Effector memory CD8-positive, alpha-beta T cell (primary cell): ENCODE results near the gene PCIF1.
A peak's percentile ranks its signal among the peaks of the same experiment; 100 is the strongest.

Source experiments
- ATAC-seq: fragments of 150-1000 bp; cut with Tn5 transposase; replicated peaks from 2 replicates; pipeline ENCODE4 v1.10.0; 2021; ENCODE audit warnings: mild to moderate bottlenecking, moderate library complexity
- DNase-seq, 3 experiments: peaks; one replicate each; pipeline ENCODE4 v3.0.0; 2021
- H3K27ac Mint-ChIP-seq, 2 donors: one replicate each; pipeline ENCODE4 v1.8.0; 2022; ENCODE audit warnings: mild to moderate bottlenecking in 2 of 2, mixed read lengths in 2 of 2, moderate library complexity in 2 of 2
- H3K27me3 Mint-ChIP-seq, 2 donors: one replicate each; pipeline ENCODE4 v1.8.0; 2022; ENCODE audit warnings: mixed read lengths in 2 of 2
- H3K36me3 Mint-ChIP-seq: one replicate; pipeline ENCODE4 v1.8.0; 2022; ENCODE audit warnings: mild to moderate bottlenecking, moderate library complexity, mixed read lengths; ENCODE audit not compliant: insufficient read depth
- H3K4me1 Mint-ChIP-seq, 2 donors: one replicate each; pipeline ENCODE4 v1.8.0; 2022; ENCODE audit warnings: low read depth in 2 of 2, mixed read lengths in 2 of 2
- H3K4me3 Mint-ChIP-seq, 2 donors: one replicate each; pipeline ENCODE4 v1.8.0; 2022; ENCODE audit warnings: mild to moderate bottlenecking in 2 of 2, mixed read lengths in 2 of 2, moderate library complexity in 2 of 2
- H3K9me3 Mint-ChIP-seq, 2 donors: one replicate each; pipeline ENCODE4 v1.8.0; 2022; ENCODE audit warnings: mixed read lengths in 2 of 2

Gene PCIF1

GRCh38 chr20:45909817-45910669 is 24.4 kb upstream of the PCIF1 start:
- H3K27me3 Mint-ChIP-seq: peaks cover 0 to under 1% of the 10 kb centered on the region in 2 donors
- H3K4me3 Mint-ChIP-seq: peak overlapping the region; percentile 68 to 85
- peak overlapping the region; percentile 33 to 50 for H3K27ac Mint-ChIP-seq
- H3K4me1 Mint-ChIP-seq: peaks cover 11 to 16% of the 10 kb centered on the region in 2 donors
- ATAC-seq (no peak), DNase-seq (no peak)
- no peaks in the 10 kb centered on the region for H3K9me3 Mint-ChIP-seq
- H3K36me3 Mint-ChIP-seq: peaks cover 6% of the 10 kb centered on the region

DNA sequence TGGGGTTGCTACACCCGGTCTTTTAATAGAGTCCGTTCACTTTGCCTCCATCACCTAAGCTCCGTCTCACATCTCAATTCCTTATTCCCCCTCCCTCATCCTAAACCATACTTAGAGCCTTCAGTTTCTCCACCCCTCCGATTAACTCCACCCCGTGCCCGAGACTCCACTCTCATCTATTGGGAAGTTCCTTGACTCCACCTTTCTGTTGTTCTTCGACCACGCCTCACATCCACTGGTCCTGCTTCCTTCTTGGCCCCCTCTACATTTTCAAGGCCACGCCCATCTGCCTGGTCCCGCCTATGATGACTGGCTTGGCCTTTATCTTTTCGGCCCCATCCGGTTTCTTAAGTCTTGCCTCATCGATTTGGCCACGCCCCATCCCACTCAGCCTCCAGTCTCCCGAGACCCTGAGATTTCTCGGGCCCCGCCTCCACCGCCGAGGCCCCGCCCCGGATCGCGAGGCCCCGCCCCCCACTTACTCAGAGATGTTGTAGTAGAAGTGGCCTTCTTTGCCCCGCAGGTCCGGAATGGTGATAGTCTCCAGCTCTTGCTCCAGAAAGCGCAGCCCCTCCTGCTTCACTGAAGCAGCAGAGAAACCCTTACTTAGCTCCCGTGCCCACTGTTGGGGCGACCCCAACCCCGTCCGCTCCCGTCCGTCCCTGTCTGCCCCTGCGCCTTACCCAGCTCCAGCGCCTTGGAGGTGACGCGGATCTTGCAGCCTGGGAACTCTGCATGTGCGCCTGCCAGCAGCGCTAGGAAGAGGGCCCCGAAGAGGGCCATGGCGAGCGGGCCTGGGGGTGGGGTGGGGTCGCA is 23.6 kb upstream of the PCIF1 start:
- ATAC-seq (peak; percentile 84), DNase-seq (peak; percentile 87 to 92 (median 88))
- peak overlapping the region; percentile 33 to 50 for H3K27ac Mint-ChIP-seq
- peaks cover 11 to 16% of the 10 kb centered on the region in 2 donors for H3K4me1 Mint-ChIP-seq
- peaks cover 6% of the 10 kb centered on the region for H3K36me3 Mint-ChIP-seq
- no peaks in the 10 kb centered on the region for H3K9me3 Mint-ChIP-seq
- peaks cover 0 to 9% of the 10 kb centered on the region in 2 donors for H3K27me3 Mint-ChIP-seq
- peak overlapping the region; percentile 68 to 85 for H3K4me3 Mint-ChIP-seq

DNA sequence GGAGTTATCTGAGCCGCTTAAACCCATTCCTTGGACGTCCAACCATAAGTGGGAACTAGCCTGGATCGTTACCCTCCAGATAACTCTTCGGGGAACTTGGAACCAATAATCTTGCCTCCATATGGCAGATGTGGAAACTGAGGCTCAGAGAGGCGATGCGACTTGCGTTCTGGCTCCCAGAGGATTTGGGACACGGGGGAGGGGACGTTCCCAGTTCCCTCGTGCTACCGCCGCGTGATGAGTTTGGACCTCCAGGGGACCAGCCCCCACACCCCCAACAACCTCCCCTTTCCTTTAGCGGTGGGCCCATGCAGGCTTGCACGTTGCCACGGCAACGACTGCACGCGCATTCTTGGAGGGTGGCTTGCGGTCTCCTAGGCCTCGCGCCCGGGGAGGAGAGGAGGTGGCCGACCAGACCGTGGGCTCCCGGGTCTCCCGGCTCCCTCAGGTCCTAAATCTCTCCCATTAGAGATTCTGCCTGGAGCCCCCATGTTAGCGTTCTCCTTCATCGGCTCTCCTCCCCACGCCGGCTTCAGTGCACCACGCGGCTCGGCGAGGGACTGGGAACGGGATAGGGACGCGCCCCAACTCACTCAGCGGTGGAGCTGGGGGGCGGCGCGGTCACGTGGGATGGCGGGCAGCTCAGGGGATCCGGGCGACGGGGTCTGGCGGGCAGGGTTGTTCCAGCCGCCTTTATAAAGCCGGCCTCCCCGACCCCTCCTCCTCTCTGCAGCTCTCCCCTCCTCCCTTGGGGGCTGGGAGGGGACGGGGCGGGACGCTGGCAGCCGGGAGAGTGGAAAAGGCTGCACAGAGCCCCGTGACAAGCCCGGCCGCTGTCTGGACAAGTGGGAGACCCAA is 22.8 kb upstream of the PCIF1 start, which contains the start of gene PLTP:
TSS of gene PLTP (minus strand) at position 670 of the 858 bp plus-strand sequence. CDS start 703 bp downstream, outside the sequence.
- peak within 1 kb of the TSS; percentile 68 to 85 for H3K4me3 Mint-ChIP-seq
- peaks cover 0 to 18% of the 10 kb centered on the region in 2 donors for H3K27me3 Mint-ChIP-seq
- peak within 1 kb of the TSS; percentile 41 to 50 for H3K27ac Mint-ChIP-seq
- ATAC-seq: peak; percentile 47
- peaks cover 6% of the 10 kb centered on the region for H3K36me3 Mint-ChIP-seq
- no peaks in the 10 kb centered on the region for H3K9me3 Mint-ChIP-seq
- H3K4me1 Mint-ChIP-seq: peaks cover 11 to 16% of the 10 kb centered on the region in 2 donors
- peak; percentile 35 to 39 (median 38) for DNase-seq

- ATAC-seq (no peak), DNase-seq (no peak)
- H3K27ac Mint-ChIP-seq: peak overlapping the region in 1 of 2 donors; percentile 41
- peaks cover 11 to 16% of the 10 kb centered on the region in 2 donors for H3K4me1 Mint-ChIP-seq
- H3K9me3 Mint-ChIP-seq: no peaks in the 10 kb centered on the region
- peak overlapping the region; percentile 68 to 85 for H3K4me3 Mint-ChIP-seq
- H3K36me3 Mint-ChIP-seq: peaks cover 6% of the 10 kb centered on the region
- H3K27me3 Mint-ChIP-seq: peaks cover 0 to 21% of the 10 kb centered on the region in 2 donors
Measured at GRCh38 chr20:45912344-45912682, 22.2 kb upstream of the PCIF1 start.

DNA sequence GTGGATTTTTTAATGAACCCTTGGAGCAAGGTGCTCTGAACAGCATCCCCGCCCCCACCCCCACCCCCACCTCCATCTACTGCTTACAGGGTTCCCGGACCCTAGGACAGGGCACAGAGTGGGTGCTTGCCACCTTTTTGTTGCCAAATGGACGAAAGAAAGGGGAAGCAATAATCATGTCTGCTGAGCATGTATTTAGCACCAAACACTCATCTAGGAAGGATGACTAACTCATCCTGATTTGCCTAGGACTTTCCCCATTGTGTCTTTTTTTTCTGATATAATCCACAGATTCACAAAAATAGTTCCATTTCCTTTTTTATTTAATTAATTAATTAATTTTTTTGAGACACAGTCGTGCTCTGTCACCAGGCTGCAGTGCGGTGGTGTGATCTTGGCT is 21.4 kb upstream of the PCIF1 start:
- ATAC-seq (no peak), DNase-seq (no peak)
- H3K4me1 Mint-ChIP-seq: peaks cover 11 to 16% of the 10 kb centered on the region in 2 donors
- no peak overlapping the region for H3K27ac Mint-ChIP-seq
- peaks cover 6% of the 10 kb centered on the region for H3K36me3 Mint-ChIP-seq
- H3K9me3 Mint-ChIP-seq: no peaks in the 10 kb centered on the region
- H3K4me3 Mint-ChIP-seq: no peak overlapping the region
- peaks cover 6 to 29% of the 10 kb centered on the region in 2 donors for H3K27me3 Mint-ChIP-seq

DNA sequence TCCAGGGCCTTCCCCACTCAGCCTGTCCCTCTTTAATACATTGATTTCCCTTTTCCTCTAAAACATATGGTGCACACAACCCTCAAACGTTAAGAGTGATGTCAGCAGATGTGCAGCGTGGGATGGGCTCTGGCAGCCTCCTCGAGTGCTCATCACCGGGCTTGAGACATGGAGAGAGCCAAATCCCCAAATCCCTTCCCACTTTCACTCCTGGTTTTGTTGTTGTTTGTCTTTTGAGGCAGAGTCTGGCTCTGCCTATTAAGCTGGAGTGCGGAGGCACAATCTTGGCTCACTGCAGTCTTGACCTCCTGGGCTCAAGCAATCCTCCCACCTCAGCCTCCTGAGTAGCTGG is 16.7 kb upstream of the PCIF1 start:
- H3K4me1 Mint-ChIP-seq: no peaks in the 10 kb centered on the region
- no peak overlapping the region for H3K27ac Mint-ChIP-seq
- DNase-seq (no peak), ATAC-seq (no peak)
- no peak overlapping the region for H3K4me3 Mint-ChIP-seq
- no peaks in the 10 kb centered on the region for H3K9me3 Mint-ChIP-seq
- H3K27me3 Mint-ChIP-seq: peaks cover 29 to 70% of the 10 kb centered on the region in 2 donors
- no peaks in the 10 kb centered on the region for H3K36me3 Mint-ChIP-seq

DNA sequence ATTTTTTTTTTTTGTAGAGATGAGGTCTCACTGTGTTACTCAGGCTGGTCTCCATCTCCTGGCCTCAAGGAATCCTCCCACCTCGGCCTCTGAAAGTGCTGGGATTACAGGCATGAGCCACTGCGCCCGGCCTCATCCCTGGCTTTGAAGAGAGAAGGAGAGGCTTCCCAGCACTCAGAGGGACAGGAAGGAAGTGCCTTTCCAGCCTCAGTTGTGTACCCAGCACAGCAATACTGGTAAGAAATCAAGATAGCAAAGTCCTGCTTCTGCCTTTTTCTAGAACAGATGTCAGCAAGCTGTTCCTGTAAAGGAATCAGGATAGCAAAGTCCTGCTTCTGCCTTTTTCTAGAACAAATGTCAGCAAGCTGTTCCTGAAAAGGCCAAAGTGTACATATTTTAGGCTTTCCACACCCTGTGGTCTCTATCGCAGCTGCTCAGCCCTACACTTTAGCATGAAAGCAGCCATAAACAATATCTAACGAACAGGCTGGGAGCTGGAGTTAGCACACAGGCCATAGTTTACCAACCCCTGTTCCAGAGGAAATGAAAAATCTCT is 16.2 kb upstream of the PCIF1 start:
- Mint-ChIP-seq H3K4me3 (no peak overlapping the region), H3K9me3 (no peaks in the 10 kb centered on the region), H3K27me3 (peaks cover 29 to 72% of the 10 kb centered on the region in 2 donors), H3K36me3 (no peaks in the 10 kb centered on the region), H3K4me1 (no peaks in the 10 kb centered on the region), H3K27ac (no peak overlapping the region)
- ATAC-seq (no peak), DNase-seq (no peak)

DNA sequence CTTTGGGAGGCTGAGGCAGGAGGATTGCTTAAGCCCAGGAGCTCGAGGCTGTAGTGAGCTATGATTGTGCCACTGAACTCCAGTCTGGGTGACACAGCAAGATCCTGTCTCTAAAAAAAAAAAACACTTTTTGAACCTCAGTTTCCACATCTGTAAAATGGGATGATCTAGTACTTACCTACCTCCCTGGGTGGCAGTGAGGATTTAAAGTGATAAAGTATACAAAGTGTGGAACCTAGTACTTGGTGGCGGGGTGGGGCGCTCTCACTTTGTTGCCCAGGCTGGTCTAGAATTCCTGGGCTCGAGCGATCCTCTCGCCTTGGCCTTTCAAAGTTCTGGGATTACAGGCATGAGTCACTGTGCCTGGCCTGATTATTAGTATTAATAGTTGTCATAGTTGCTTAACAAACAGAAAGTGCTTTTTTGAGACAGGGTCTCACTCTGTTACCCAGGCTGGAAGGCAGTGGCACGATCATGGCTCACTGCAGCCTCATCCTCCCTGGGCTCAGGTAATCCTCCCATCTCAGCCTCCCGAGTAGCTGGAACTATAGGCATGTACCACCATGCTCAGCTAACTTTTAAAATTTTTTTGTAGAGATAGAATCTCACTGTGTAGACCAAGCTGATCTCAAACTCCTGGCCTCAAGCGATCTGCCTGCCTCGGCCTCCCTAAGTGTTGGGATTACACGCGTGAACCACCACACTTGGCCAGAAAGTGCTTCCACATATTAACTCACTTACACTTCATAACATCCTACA is 15.5 kb upstream of the PCIF1 start:
- H3K27me3 Mint-ChIP-seq: peaks cover 29 to 72% of the 10 kb centered on the region in 2 donors
- no peaks in the 10 kb centered on the region for H3K9me3 Mint-ChIP-seq
- H3K4me1 Mint-ChIP-seq: no peaks in the 10 kb centered on the region
- H3K27ac Mint-ChIP-seq: no peak overlapping the region
- H3K36me3 Mint-ChIP-seq: no peaks in the 10 kb centered on the region
- no peak overlapping the region for H3K4me3 Mint-ChIP-seq
- ATAC-seq (no peak), DNase-seq (no peak)

- H3K4me1 Mint-ChIP-seq: no peaks in the 10 kb centered on the region
- H3K9me3 Mint-ChIP-seq: no peaks in the 10 kb centered on the region
- no peak for ATAC-seq
- H3K36me3 Mint-ChIP-seq: no peaks in the 10 kb centered on the region
- H3K4me3 Mint-ChIP-seq: no peak overlapping the region
- no peak for DNase-seq
- no peak overlapping the region for H3K27ac Mint-ChIP-seq
- peaks cover 29 to 72% of the 10 kb centered on the region in 2 donors for H3K27me3 Mint-ChIP-seq
Measured at GRCh38 chr20:45919542-45920399, 14.7 kb upstream of the PCIF1 start.

GRCh38 chr20:45920462-45921336 is 13.8 kb upstream of the PCIF1 start:
- ATAC-seq: no peak
- no peak overlapping the region for H3K4me3 Mint-ChIP-seq
- no peak overlapping the region for H3K27ac Mint-ChIP-seq
- DNase-seq: no peak
- H3K36me3 Mint-ChIP-seq: no peaks in the 10 kb centered on the region
- H3K4me1 Mint-ChIP-seq: no peaks in the 10 kb centered on the region
- peaks cover 29 to 64% of the 10 kb centered on the region in 2 donors for H3K27me3 Mint-ChIP-seq
- no peaks in the 10 kb centered on the region for H3K9me3 Mint-ChIP-seq
